GM18909 (cell line): Measurements from ENCODE around the gene POLR3F.

Experiments
- ATAC-seq: cut with Tn5 transposase; IDR thresholded peaks from one replicate; pipeline ENCODE4 v1.9.1; 2021; ENCODE audit warnings: mild to moderate bottlenecking; ENCODE audit not compliant: unreplicated experiment, poor library complexity

Gene POLR3F, protein sequence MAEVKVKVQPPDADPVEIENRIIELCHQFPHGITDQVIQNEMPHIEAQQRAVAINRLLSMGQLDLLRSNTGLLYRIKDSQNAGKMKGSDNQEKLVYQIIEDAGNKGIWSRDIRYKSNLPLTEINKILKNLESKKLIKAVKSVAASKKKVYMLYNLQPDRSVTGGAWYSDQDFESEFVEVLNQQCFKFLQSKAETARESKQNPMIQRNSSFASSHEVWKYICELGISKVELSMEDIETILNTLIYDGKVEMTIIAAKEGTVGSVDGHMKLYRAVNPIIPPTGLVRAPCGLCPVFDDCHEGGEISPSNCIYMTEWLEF

DNA sequence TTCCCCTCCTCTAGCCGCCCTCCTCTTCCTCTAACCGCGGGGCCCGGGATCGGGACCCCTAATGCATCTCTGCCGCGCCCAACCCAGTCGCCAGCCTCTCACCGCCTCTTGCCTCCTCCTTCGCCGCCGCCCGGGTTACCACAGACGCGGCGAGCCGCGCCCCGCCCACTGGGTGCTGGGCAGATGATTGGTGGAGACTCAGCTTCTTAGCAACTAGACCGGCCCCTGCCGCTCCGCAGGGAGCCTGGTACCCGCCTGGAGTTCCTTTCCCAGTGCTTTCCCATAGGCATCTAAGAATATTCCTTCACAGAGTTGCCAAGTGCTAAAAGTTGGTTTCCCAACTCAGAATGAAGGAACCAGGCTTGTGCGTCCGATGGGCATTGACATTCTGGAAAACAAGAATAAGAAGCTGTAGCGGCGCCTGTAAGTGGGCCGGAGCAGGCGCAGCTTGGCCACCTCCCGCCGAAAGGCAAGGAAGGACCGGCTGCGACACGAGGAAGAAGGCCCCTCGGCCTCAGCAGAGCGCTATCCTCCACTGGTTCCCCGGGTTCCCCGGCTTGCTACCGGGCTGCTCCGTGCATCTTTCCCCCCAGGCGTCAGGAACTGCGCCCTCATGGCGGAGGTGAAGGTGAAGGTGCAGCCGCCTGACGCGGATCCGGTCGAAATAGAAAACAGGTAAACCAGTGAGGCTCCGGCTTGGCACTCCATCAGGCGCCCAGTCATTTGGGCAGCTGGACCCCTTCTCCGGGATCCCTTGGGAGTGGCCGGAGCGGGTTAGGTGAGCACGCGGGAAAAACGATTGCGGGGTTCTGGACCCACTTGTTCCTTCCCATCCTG is at the start of gene POLR3F, which contains the start of gene DZANK1:
TSS of gene POLR3F (plus strand) at position 497 of the 837 bp plus-strand sequence. CDS start at position 614, 117 bp downstream.
TSS of gene DZANK1 (minus strand) at position 137 of the 837 bp plus-strand sequence. CDS start 1,672 bp downstream, outside the sequence.
- ATAC-seq, result peak; percentile 97

DNA sequence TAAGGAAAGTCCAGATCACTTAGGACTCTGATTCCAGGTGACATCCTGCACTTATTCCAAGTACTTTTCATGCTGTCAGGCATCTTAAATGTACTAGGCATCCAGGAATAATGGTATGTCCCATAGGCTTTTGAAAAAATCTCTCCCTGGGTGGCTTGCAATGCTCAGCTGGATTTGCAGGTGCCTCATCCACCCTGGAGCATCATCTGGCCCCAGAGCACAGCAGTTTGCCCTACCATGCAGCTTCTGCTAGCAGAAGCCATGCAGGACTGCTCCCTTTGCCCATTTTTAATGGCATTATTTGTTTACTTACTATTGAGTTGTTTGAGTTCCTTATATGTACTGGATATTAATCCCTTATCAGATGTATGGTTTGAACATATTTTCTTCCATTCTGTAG is 45.6 kb upstream of the POLR3F start:
- no peak for ATAC-seq

DNA sequence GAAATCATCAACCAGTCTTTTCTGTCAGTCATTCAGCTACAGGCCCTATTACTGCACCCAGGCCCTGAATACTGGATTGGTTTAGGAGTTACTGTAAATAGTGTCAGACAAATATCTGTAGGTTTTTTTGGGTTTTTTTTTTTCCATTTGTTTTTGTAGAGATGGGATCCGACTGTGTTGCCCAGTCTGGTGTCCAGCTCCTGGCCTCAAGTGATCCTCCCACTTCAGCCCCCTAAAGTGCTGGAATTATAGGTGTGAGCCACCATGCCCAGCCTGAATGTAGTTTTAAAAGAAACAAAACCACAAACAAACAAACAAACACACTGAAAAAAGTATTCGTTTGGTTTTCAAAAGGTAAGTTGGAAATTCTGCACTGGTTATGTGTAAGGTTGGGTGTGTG is 40.0 kb upstream of the POLR3F start:
- no peak for ATAC-seq

DNA sequence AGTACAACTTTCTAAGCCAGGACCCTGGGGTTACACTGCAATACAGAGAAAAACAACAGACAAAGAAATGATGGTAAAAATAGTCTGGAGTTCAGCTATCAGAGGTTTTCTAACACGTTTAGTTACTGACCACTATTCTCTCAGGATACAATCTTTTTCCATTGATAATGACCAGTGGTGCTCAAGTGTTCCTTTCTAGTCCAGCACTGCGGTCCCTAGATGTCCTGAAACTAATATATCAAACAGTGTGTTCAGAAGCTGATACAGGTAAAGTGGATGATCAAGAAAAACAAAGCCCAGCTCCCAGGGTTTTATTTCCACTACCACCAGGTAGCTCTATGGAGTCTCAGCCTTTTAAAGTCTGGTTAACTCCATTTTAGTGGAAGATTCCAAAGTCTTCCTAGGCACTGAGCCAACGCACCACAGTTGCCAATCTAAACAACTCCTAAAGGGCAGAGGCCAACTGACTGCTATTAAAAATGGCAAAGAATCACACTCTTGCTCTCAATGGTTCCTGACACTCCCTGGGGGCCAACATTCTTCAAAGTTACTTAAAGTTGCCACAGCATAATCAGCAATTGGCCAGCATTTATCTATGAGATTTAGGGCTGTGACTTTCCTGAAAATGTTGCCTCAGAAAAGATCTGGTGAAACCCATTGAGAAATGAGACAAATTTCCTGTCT is 38.6 kb upstream of the POLR3F start:
- no peak for ATAC-seq

DNA sequence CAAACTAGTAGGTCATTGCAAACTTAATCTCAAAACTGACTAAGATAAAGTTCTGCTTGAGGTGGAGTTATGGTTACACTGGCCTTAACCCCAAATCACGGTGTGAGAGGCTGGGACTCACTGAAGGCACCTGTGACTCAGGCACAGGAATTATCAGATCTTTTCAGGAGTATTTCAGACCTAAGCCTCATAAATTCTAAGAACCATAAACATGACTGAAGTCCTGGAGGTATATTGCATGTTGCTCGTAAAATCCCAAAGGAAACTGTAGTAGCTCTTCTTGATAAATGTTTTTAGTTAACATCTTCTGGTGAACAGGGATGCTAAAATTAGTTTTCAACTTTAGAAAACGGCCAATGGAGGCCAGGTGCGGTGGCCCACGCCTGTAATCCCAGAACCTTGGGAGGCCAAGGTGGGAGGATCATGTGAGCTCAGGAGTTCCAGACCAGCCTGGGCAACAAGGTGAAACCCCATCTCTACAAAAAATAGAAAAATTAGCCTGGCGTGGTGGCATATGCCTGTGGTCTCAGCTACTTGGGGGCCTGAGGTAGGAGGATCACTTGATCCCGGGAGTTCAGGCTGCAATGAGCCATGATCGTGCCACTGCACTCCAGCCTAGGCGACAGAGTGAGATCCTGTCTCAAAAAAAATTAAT is 36.9 kb upstream of the POLR3F start:
- ATAC-seq, result no peak

DNA sequence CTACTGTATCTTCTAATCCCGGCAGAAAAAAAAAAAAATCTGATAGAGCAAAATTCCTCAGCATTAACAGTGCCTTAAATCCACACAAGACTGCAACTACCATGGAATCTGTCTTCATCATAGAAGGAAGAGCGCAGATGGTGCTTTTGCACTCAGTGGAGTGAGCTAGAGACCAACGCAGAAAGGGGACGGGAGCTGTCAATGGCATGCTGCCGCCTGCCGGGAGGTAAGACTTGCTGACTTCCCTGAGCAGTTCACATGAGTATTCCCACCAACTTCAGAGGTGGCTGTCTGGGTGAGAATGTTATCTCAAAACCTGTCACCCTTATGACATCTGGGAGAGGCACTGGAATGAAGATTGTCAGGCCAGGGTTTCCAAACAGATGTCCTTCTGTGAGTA is 36.0 kb upstream of the POLR3F start:
- ATAC-seq, result no peak

DNA sequence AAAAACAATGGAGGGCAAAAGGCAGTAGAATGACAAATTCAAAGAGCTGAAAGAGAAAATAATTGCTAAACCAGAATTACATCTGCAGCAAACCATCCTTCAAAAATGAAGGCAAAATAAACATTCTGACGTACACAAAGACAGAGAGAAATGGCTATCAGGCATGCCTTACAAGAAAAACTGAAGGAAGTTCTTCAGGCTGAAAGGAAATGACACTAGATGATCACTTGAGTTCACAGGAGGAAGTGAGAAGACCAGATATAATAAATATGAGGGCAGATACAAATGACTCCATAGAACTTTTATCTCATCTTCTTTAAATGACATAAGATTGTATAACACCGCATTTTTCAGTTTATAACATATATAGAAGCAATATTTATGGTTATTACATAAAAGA is 30.3 kb upstream of the POLR3F start:
- ATAC-seq, result no peak

DNA sequence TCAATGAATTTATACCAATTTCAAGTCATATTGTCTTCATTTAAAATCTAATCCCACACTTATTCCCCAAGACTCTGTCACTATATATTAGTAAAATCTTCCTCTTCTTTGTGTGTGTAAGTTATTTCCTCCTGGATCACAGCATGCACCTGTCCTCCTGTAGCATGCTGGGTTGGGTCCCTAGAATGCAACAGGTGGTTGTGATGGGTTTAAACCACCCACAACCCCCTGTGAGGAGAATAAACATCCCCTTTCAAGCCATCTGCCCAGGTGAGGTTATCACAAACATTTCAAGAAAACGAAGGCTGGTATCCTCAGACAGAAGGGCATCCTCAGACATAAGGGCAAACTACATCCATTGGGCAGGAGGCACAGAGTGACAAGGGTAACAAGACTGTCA is 26.8 kb upstream of the POLR3F start:
- ATAC-seq, result no peak

DNA sequence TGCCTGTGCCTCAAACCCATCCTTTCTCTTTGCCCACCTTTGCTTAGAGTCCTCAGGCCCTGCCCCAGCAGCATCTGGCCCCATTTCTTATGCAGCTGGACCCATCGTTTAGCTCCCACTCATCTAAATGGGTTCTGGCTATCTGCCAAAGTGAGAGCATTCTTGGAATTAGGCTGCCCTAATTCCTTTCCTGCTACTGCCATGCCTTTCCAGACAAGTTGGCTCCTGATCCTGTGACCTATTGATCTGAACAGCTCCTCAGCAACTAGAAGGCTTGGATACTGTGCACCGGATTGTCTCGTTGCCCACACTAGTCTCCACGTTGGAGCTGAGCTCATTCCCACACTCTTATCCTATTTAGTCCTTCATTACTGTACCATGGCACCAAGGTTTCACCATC is 23.3 kb upstream of the POLR3F start:
- no peak for ATAC-seq

DNA sequence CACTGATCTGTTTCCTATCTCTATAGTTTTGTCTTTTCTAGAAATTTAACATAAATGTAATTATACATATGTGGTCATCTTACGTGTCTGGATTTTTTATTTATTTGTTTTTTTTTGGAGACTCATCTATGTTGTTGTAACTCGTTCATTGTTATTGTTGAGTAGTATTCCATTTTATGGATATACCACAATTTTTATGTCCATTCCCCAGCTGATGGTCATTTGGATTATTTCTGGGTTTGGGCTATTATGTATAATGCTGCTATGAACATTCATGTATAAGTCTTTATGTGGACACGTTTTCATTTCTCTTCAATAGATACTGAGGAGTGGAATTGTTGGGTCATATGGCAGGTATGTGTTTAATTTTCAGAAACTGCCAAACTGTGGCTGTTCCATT is 10.6 kb upstream of the POLR3F start:
- ATAC-seq, result no peak

DNA sequence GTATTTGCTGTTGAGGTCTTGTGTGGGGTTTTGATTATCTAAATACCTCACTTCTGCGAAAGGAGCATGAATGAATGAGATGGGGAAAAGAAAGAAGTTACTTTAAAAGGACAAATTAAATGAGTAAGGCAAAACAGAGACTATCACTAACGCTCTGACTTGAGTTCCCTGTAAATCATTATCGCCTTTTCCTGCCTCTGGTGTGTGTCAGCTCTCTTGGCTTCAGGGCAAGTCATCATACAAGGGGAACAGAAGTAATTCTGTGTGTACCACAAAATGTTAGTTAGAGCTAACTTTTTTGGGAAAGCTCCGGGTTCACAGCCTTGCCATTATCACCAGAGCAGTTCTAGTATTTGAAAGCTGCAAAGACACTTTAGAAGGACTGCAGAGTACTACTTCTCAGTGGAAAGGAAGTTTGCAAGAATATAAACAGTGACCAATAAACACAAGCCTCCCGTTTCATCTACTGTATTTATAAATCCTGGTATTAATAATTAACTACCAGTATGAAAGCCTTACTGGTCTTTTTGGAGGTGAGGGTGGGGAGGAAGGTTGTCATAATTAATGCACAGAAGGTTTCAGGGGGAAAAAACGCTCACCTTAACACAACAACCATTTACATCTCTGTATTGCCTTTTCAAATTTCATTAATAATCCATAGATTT is 1.5 kb upstream of the POLR3F start:
- ATAC-seq, result peak; percentile 36

DNA sequence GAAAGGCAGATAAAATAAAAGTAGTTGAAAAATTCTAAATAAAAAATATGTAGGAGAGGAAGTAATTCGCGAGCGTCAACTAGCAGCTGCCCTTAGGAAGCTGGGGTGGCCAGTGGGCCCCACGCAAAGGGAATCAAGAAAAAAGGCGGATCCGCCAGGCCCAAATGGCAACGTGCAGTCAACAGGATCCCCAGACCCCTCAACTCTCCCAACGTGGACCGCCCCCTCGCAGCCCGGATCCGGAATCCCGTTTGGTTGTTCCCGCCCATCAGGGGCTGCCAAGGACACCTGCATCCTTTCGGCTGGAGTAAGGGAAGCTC is 656 bp upstream of the POLR3F start:
- peak; percentile 24 for ATAC-seq

DNA sequence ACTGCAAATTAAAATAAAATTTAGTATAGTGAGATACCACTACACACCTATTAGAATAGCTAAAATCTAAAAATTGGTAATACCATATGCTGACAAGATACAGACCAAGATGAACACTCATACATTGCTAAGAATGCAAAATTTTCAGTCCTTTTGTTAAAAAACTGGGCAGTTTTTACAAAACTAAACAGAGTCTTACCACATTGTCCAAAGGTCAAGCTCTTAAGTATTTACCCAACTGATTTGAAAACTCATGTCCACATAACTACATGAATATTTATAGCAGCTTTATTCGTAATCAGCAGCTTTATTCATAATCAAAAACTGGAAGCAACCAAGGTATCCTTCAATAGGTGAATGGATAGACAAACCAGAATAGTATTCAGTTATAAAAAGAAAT is 10.0 kb downstream of the POLR3F start:
- ATAC-seq, result no peak

DNA sequence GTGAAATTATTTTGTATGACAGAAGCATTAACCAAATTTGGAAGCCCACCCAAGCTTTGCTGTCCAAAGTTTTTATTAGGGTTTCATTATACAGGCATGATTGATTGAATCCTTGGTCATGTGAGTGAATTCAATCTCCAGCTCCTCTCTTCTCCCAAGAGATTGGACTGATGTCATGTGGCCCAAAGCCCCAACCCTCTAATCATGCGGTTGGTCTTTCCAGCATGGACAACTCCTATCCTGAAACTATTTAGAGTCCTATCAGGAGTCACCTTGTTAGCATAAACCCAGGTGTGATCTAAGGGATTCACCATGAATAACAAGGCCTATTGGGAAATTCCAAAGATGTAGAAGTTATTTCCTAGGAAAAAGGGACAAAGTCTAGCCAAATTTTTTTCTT is 10.6 kb downstream of the POLR3F start:
- no peak for ATAC-seq

DNA sequence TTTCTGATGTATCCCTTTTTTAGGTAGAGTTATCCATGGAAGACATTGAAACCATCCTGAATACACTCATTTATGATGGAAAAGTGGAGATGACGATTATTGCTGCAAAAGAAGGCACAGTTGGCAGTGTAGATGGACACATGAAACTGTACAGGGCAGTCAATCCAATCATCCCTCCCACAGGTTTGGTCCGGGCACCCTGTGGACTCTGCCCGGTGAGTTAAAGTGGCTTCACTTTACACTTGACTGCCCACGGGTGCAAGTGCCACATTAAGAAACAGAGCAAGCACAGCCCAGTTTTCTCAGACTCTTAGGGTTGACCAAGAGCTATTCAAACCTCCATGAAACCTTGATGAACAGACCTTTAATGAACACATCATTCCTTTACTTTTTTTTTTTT is 14.4 kb downstream of the POLR3F start:
- no peak for ATAC-seq

DNA sequence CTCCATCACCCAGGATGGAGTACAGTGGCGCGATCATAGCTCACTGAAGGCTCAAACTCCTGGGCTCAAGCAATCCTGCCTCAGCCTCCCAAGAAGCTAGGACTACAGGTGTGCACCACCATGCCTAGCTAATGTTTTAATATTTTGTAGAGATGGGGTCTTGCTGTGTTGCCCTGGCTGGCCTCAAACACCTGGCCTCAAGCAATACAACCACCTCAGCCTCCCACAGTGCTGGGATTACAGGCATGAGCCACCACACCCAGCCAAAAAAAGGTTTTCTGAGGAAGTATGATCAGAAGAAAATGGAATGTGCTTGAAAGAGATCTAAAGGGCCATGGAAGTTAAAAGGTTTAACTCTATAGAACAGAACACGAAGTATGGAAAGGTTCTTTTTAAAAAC is 21.1 kb downstream of the POLR3F start:
- no peak for ATAC-seq

DNA sequence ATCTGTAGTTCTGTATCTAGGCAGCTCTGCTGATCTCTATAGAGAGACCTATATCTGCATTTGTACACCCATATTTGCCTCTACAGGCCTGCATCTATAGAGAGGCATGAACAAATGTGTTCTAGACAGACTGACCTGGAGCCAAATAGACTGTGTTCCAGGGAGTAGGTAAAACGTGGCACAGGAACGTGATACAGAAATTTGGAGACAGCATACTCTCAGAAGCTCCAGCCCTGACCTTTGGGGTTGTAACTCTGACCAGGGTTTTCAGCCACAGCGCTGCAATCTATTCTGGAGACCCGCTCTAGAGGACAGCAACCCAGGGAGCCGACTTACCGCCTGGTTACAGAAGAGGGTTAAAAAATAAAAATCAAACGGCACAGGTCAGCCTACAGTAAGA is 28.9 kb downstream of the POLR3F start:
- no peak for ATAC-seq

DNA sequence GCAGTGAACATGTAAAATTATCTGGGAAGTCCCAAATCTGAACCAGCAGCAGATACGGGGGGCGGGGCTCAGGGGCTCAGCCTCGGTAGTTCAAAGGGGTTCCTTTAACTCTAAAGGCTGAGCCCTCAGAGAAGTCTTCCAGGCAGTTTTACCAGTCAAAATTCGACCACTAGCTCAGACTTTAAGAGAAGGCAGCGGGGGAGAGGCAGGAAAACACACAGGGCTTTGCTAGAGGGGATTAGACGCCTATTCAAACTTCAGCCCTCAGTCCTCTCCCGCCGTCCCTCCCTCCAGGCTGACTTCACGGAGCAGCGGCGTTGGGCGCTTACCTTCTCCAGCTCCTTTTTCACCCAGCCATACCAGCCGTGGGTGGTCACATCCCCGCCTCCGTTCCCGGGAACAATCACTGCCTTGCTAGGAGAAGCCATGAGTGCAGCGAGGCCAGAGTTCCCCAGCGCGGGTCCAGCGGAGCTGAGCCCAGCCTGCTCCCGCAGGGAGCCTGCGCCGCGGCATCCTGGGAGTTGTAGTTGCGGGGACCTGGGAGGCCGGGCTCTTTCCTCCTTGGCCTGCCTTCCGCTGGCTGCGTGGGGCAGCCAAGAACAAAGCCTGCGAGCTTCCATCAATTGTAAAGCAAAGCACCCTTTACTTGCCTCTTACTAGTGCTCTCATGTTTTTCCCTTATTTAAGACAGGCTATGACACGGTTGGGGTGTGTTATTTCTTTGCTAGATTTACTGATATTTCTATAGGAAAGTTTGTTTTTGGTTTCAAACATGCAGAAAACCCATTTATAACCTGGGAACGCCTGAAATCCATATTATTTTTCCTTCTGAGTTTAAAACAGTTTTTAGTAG is 29.8 kb downstream of the POLR3F start, which contains the start of gene RBBP9:
TSS of gene RBBP9 (minus strand) at position 486 of the 853 bp plus-strand sequence. CDS start at position 428, 58 bp downstream.
- ATAC-seq, result peak; percentile 99

DNA sequence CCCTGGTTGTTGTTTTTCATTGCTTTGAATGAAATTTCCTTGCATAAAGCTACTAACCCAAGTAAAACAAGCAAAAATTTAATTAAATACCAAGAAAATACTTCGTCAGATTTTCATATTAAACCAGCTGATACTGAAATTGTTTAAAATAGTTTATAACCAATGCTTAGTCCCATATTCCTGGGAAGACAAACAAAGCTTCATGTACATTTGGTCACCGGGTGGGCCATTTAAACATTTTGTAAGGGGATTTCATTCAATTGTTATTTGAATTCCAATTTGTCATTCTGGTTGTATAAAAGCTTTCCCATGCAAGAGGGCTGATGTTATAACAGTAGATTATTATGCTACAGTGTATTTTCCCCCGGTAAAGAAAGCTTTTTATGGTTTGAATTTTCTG is 30.4 kb downstream of the POLR3F start:
- ATAC-seq, result no peak
